Measurements from ENCODE around the gene CHGA.

The CHGA gene

DNA sequence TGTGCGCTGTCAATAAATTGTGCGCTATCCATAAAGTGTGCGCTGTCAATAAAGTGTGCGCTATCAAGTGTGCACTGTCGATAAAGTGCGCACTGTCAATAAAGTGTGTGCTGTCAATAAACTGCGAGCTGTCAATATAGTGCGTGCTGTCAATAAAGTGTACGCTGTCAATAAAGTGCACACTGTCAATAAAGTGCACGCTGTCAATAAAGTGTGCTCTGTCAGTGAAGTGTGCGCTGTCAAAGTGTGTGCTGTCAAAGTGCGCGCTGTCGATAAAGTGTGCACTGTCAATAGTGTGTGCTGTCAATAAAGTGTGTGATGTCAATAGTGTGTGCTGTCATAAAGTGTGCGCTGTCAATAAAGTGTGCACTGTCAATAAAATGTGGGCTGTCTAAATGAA is 2.9 kb upstream of the CHGA start:
- no peak for TF ChIP-seq ZFX (IDR thresholded peaks at IDR 0.05)
- TF ChIP-seq, protein P1, sequence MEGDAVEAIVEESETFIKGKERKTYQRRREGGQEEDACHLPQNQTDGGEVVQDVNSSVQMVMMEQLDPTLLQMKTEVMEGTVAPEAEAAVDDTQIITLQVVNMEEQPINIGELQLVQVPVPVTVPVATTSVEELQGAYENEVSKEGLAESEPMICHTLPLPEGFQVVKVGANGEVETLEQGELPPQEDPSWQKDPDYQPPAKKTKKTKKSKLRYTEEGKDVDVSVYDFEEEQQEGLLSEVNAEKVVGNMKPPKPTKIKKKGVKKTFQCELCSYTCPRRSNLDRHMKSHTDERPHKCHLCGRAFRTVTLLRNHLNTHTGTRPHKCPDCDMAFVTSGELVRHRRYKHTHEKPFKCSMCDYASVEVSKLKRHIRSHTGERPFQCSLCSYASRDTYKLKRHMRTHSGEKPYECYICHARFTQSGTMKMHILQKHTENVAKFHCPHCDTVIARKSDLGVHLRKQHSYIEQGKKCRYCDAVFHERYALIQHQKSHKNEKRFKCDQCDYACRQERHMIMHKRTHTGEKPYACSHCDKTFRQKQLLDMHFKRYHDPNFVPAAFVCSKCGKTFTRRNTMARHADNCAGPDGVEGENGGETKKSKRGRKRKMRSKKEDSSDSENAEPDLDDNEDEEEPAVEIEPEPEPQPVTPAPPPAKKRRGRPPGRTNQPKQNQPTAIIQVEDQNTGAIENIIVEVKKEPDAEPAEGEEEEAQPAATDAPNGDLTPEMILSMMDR (conservative IDR thresholded peaks at IDR 0.05), result no peak
- H3K27ac ChIP-seq, result no peak overlapping the region

DNA sequence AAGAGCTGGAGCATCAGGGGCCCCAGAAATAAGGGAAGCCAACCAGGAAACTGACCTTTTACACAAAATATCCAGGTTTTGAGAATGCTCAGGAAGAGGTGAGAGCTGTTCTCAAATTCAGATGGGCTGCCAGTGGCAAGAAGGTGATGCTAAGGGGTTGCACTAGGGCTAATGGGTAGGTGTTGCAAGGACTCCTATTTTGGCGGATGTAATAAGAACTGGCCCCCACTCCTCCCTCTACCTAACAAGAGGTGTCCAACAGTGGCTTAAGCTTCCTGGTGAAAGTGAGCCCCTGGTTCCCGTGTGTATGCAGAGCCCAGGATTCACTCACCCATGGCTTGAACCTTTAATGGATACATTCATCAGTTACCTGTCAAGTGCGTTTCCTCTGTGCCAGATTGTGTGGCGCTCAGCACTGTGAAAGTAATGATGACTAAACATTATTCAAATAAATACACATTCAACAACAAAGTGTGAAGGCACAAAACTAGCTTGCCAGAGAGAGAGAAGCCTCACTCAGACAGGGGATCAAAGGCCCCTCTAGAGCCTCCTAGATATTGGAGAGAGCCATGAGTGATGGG is 705 bp upstream of the CHGA start:
- TF ChIP-seq, protein P1 (conservative IDR thresholded peaks at IDR 0.05), result no peak
- TF ChIP-seq ZFX (IDR thresholded peaks at IDR 0.05), result no peak
- no peak overlapping the region for H3K27ac ChIP-seq

DNA sequence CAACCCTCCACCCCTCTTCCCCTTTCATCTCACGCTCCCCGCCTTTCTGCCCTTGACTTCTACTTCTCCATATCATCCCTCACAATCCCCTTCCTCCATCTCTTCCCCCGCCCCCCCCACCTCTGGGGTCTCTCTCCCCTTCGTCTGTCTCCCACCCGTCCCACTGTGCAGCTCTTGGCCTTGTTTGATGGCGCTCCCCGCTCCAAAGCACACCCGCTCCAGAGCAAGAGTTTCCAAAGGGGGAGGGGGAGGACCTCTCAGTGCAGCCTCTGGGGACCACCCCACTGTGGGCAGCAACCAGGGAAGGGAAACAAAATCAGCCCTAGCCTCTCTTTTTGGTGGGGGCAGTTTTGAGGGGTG is 774 bp downstream of the CHGA start:
- TF ChIP-seq ZFX (IDR thresholded peaks at IDR 0.05), result no peak
- TF ChIP-seq, protein P1 (conservative IDR thresholded peaks at IDR 0.05), result no peak
- no peak overlapping the region for H3K27ac ChIP-seq

DNA sequence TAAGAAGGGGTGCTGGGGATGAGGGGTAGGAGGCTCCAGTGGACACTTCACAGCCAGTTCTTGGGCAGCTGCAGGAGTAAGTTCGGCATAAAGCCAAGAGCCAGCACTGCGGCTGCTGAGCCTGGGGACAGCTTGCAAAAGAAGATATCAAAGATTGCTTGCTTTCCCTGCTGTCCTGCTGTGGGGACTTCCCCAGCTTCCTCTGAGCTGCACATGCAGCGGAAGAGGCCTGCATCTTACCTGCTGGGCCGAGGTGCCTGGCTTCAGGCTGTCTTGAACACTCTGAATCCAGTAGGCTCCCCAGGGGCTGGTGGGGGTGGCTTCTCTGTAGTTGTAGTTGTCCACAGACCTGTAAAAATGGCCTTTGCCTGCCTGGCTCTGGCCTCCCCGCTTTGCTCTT is 1.3 kb downstream of the CHGA start:
- TF ChIP-seq ZFX (IDR thresholded peaks at IDR 0.05), result no peak
- no peak overlapping the region for H3K27ac ChIP-seq

DNA sequence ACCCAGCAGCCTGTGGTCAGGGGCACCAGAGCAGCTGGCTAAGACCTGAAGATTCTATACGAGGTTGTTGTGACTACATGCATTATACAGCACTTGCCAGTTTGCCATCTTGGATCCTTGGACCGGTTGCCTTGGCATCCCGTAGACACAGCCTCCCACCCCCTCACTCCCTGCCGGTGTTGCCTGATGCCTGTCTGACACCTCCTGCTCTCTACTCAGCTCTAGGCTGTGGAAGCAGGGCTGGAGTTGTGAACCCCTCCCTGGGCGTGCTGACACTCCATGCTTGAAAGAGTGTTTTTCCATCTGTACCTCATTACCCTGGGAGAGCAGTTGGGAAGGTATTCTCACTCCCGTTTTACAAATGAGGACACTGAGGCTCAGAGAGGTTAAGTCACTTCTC is 2.5 kb downstream of the CHGA start:
- H3K27ac ChIP-seq, result no peak overlapping the region
- TF ChIP-seq, protein P1 (conservative IDR thresholded peaks at IDR 0.05), result no peak
- no peak for TF ChIP-seq ZFX (IDR thresholded peaks at IDR 0.05)

DNA sequence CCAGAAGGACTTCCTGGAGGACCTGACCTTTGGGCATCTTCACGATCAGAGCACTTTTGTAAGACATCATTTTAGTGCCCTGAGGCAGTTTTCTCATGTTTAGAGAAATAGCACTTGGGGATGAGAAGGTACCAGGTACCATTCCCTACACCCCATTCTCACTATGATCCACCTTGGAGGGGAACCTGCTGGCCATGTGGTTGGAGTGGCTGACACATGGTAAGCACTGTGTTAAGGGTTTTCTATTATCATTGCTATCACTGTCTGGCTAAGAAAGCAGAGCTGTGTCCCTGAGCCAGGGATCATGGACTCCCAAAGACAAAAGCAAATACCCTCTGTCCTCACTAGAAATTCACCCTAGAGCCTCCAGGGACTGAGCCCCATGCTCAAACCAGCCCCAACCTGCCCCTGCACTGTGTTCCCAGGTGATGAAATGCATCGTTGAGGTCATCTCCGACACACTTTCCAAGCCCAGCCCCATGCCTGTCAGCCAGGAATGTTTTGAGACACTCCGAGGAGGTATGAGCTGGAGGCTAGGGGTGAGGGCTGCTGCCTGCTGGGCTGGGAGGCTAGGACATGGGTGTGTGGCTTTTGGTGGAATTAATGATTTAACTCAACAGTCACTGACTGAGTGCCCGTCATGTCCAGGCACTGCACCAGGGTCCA is 3.4 kb downstream of the CHGA start:
- TF ChIP-seq, protein P1 (conservative IDR thresholded peaks at IDR 0.05), result no peak
- TF ChIP-seq ZFX (IDR thresholded peaks at IDR 0.05), result no peak
- H3K27ac ChIP-seq, result no peak overlapping the region

DNA sequence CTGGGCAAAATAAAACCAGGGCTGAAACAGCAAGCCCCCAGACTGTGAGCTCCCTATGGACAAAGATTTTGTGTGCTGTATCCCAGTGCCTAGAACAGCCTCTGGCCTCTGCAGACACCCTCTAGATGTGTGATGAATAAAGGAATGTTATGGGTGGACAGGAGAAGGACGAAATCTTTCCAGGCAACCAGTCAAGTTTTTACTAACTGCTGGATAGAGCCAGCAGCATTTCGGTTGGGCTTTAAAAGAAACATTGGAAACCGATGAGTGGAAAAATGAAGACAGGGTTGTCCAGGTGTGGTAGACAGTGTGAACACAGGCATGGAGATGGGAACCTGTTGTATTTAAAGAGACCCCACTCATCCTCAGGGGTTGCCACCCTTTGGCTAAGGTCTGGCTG is 4.0 kb downstream of the CHGA start:
- TF ChIP-seq, protein P1 (conservative IDR thresholded peaks at IDR 0.05), result no peak
- H3K27ac ChIP-seq, result no peak overlapping the region
